K562 (cell line): Measurements from ENCODE around the gene CDCP1. TPM values are rescaled to one million over a fixed set of nuclear protein-coding genes. Genes with fewer than 3 reads are reported as not detected.

Experiments
- EHMT2 ChIP-seq: fragments of 450-650 bp; IDR thresholded peaks from 2 replicates; pipeline ENCODE4 v1.6.1; 2018; ENCODE audit warnings: antibody characterized with exemption
- ELF1 ChIP-seq: fragments of 200-800 bp; sonication (Bioruptor generic); IDR thresholded peaks from 2 replicates; pipeline ENCODE4 v1.6.1; 2016; ENCODE audit warnings: missing genetic modification characterization, missing compliant biosample characterization
- FOS ChIP-seq: IDR thresholded peaks from 3 replicates; pipeline ENCODE4 v1.6.1; 2011; ENCODE audit not compliant: insufficient read length; ENCODE audit errors: extremely low read depth
- GABPB1 ChIP-seq: sonication (generic); formaldehyde crosslinking; IDR thresholded peaks from 2 replicates; pipeline ENCODE4 v1.8.0; 2022; ENCODE audit warnings: mild to moderate bottlenecking, missing genetic modification reagents
- JUNB ChIP-seq: fragments of 450-650 bp; formaldehyde crosslinking; conservative IDR thresholded peaks from 2 replicates; pipeline ENCODE4 v1.4.0; 2020; ENCODE audit warnings: mild to moderate bottlenecking
- MAFF ChIP-seq: IDR thresholded peaks from 2 replicates; pipeline ENCODE4 v1.6.1; 2012; ENCODE audit warnings: low read length, improper control_type of control experiment
- RCOR1 ChIP-seq, 2 experiments: IDR thresholded peaks; 2 replicates each; pipeline ENCODE4 v1.6.1; 2012; ENCODE audit warnings: low read depth in 2 of 2, low read length in 2 of 2, borderline replicate concordance in 1 of 2, improper control_type of control experiment in 1 of 2
- REST ChIP-seq, 2 experiments: fragments of 450-650 bp; formaldehyde crosslinking in 1 of 2; IDR thresholded peaks; 2 replicates each; pipeline versions ENCODE4 v1.4.0 to v1.6.1; 2014 to 2020; ENCODE audit warnings: mild to moderate bottlenecking in 2 of 2, borderline replicate concordance in 1 of 2, low read depth in 1 of 2
- SMAD3 ChIP-seq: fragments of 450-650 bp; formaldehyde crosslinking; conservative IDR thresholded peaks from 2 replicates; pipeline ENCODE4 v1.4.0; 2020; ENCODE audit warnings: mild to moderate bottlenecking
- XRCC5 ChIP-seq: fragments of 200-400 bp; formaldehyde crosslinking; IDR thresholded peaks from 2 replicates; pipeline ENCODE4 v1.6.1; 2017; ENCODE audit warnings: low read depth, mild to moderate bottlenecking, low read length
- ZEB2 ChIP-seq: fragments of 450-650 bp; IDR thresholded peaks from 2 replicates; pipeline ENCODE4 v1.6.1; 2016
- ZNF165 ChIP-seq: fragments of 250-450 bp; sonication (Bioruptor Pico); IDR thresholded peaks from 2 replicates; pipeline ENCODE4 v1.4.0; 2020; ENCODE audit warnings: borderline replicate concordance
- polyA plus RNA-seq, 8 experiments: library from polyadenylated mRNA; depleted of rRNA in 4 of 8; stranded (reverse) in 5 of 8; unstranded in 3 of 8; fragments of >200 nt; fragmentation: Nextera tagmentation in 2 of 8; fragmentation: Illumina TruSeq in 1 of 8; extraction: Ambion mirVana in 2 of 8; extraction: Trizol in 1 of 8; gene quantifications; 2 replicates each; pipeline versions ENCODE4 v1.2.1 to v1.2.3, GENCODE V29; 2011 to 2014; ENCODE audit warnings: inconsistent platforms in 1 of 8, missing spikeins in 1 of 8
- total RNA-seq, 7 experiments: library from RNA; depleted of rRNA in 6 of 7; stranded (reverse); fragments of >200 nt in 6 of 7; fragmentation: Illumina TruSeq in 2 of 7; extraction: Trizol in 2 of 7; gene quantifications; 2 replicates each; pipeline versions ENCODE4 v1.2.1 to v1.2.3, GENCODE V29; 2011 to 2021; ENCODE audit warnings: low replicate concordance in 1 of 7
- TF ChIP-seq, protein P1 (sequence below): fragments of 450-650 bp; conservative IDR thresholded peaks from 2 replicates; pipeline ENCODE4 v1.6.1; 2016; ENCODE audit warnings: missing genetic modification characterization, low read depth, mild to moderate bottlenecking, control low read depth, missing compliant biosample characterization
- TF ChIP-seq, protein P2 (sequence below), 3 experiments: IDR thresholded peaks in 2 of 3; conservative IDR thresholded peaks in 1 of 3; 2 replicates each; pipeline ENCODE4 v1.5.1; 2011 to 2012; ENCODE audit warnings: low read length in 3 of 3, mild to moderate bottlenecking in 3 of 3, control low read depth in 2 of 3, improper control_type of control experiment in 1 of 3, inconsistent platforms in 1 of 3, low read depth in 1 of 3, mixed read lengths in 1 of 3, moderate library complexity in 1 of 3; ENCODE audit not compliant: insufficient read depth in 2 of 3

Gene CDCP1
- total and polyA plus RNA-seq, 9 of the 15 experiments (the other 6 are each of a cell fraction or from before 2014, with no cell fraction given) = 3.9 to 16.4 (median 5.2) TPM

DNA sequence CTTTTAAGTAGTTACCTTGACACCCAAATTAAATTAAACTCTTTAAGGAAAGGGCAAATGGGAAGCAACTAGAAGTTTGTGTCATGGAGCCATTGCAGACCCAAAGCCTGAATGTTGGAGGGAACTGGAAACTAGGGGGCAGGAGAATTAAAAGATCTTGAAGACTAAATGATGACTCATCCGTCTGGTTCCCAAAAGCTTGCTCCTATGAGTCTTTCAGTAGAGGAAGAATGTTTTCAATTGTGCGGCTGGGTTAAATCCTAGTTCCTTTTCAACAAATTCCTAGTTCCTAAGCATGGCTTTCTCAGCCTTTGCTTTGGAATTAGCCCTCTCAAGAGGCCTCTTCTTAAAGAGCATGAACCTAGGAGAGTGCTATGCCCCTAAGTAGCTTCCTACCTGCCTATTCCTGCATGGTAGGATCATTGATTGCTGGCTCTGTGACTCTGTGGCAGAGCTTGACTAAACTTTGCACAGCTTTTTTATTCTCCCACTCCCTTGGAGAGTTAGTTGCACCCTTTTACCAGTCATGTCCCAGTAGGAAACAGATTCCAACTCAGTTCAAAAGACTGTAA lies 102.4 kb downstream of the CDCP1 start (continued):
- TF ChIP-seq RCOR1 (IDR thresholded peaks at IDR 0.05; ENCODE audit: borderline replicate concordance in 1 of 2, low read depth in 2 of 2, low read length in 2 of 2) = peak in 1 of 2 experiments; percentile 66; a peak in 1 of 4 replicates
- peak; percentile 73 for TF ChIP-seq FOS
- TF ChIP-seq MAFF = peak; percentile 83
- TF ChIP-seq EHMT2 = peak; percentile 73
- TF ChIP-seq, protein P1, sequence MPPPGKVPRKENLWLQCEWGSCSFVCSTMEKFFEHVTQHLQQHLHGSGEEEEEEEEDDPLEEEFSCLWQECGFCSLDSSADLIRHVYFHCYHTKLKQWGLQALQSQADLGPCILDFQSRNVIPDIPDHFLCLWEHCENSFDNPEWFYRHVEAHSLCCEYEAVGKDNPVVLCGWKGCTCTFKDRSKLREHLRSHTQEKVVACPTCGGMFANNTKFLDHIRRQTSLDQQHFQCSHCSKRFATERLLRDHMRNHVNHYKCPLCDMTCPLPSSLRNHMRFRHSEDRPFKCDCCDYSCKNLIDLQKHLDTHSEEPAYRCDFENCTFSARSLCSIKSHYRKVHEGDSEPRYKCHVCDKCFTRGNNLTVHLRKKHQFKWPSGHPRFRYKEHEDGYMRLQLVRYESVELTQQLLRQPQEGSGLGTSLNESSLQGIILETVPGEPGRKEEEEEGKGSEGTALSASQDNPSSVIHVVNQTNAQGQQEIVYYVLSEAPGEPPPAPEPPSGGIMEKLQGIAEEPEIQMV (tag) = 0 out of 2 replicates have a peak, but pooled peaks have one; percentile 28
- peak; percentile 92 for TF ChIP-seq JUNB (CRISPR knock-in tag)
- no peak for TF ChIP-seq ELF1 (tag)
- no peak for TF ChIP-seq ZNF165 (CRISPR knock-in tag)
- no peak for TF ChIP-seq XRCC5
- TF ChIP-seq ZEB2 = 0 out of 2 replicates have a peak, but pooled peaks have one; percentile 17
- TF ChIP-seq SMAD3 (CRISPR knock-in tag) = 0 out of 2 replicates have a peak, but pooled peaks have one; percentile 20
- TF ChIP-seq REST (IDR thresholded peaks at IDR 0.05; ENCODE audit: borderline replicate concordance) = peak; percentile 85; the same call in 1 of the 2 replicates
- no peak for TF ChIP-seq REST (CRISPR knock-in tag; IDR thresholded peaks at IDR 0.05; ENCODE audit: low read depth)
- no peak for TF ChIP-seq GABPB1 (CRISPR knock-in tag)
- TF ChIP-seq, protein P2, sequence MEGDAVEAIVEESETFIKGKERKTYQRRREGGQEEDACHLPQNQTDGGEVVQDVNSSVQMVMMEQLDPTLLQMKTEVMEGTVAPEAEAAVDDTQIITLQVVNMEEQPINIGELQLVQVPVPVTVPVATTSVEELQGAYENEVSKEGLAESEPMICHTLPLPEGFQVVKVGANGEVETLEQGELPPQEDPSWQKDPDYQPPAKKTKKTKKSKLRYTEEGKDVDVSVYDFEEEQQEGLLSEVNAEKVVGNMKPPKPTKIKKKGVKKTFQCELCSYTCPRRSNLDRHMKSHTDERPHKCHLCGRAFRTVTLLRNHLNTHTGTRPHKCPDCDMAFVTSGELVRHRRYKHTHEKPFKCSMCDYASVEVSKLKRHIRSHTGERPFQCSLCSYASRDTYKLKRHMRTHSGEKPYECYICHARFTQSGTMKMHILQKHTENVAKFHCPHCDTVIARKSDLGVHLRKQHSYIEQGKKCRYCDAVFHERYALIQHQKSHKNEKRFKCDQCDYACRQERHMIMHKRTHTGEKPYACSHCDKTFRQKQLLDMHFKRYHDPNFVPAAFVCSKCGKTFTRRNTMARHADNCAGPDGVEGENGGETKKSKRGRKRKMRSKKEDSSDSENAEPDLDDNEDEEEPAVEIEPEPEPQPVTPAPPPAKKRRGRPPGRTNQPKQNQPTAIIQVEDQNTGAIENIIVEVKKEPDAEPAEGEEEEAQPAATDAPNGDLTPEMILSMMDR (IDR thresholded peaks at IDR 0.05 in 2 of 3, conservative IDR thresholded peaks at IDR 0.05 in 1 of 3; ENCODE audit: insufficient read depth in 2 of 3, low read depth in 1 of 3, low read length in 3 of 3) = peak; percentile 27 to 69 (median 34); a peak in 4 of 6 replicates
